Keratinocyte (primary cell): Measurements from ENCODE around the gene NRG3.

ENCODE experiments used
- CTCF ChIP-seq, 3 experiments: IDR thresholded peaks in 1 of 3; conservative IDR thresholded peaks in 1 of 3; optimal IDR thresholded peaks in 1 of 3; 2 replicates in 2 of 3; 3 replicates in 1 of 3; pipeline versions ENCODE3 to v1.5.1; 2011; ENCODE audit warnings: low read length in 3 of 3, mild to moderate bottlenecking in 3 of 3, moderate library complexity in 2 of 3, control low read depth in 1 of 3, inconsistent platforms in 1 of 3; ENCODE audit not compliant: insufficient read depth in 2 of 3; ENCODE audit errors: extremely low read depth in 1 of 3
- EZH2 ChIP-seq: IDR thresholded peaks from one replicate; pipeline ENCODE4 v1.6.1; 2012; ENCODE audit warnings: inconsistent platforms, mild to moderate bottlenecking, low read length, moderate library complexity

- TF ChIP-seq EZH2 (no peak), CTCF (optimal IDR thresholded peaks at IDR 0.05 in 1 of 3, IDR thresholded peaks at IDR 0.05 in 1 of 3, conservative IDR thresholded peaks at IDR 0.05 in 1 of 3; ENCODE audit: extremely low read depth in 1 of 3, insufficient read depth in 2 of 3, low read length in 3 of 3) (no peak)
Measured at GRCh38 chr10:82986216-82986615, 1111.2 kb downstream of the NRG3 start.
